GM12864 (cell line): ENCODE measurements around the gene MYH9.

Source experiments
- DNase-seq: peaks from one replicate; pipeline ENCODE4 v3.0.0-alpha.2; 2011; ENCODE audit warnings: low read depth
- H3K4me3 ChIP-seq: 2 replicates; pipeline ENCODE4 v1.5.1; 2011; ENCODE audit warnings: mild to moderate bottlenecking, low read depth, low read length, control low read depth
- TF ChIP-seq, protein P1 (sequence below): IDR thresholded peaks from 2 replicates; pipeline ENCODE4 v1.5.1; 2011; ENCODE audit warnings: low read depth, mild to moderate bottlenecking, moderate library complexity, low read length, control low read depth, inconsistent platforms; ENCODE audit errors: missing control alignments

Gene MYH9

DNA sequence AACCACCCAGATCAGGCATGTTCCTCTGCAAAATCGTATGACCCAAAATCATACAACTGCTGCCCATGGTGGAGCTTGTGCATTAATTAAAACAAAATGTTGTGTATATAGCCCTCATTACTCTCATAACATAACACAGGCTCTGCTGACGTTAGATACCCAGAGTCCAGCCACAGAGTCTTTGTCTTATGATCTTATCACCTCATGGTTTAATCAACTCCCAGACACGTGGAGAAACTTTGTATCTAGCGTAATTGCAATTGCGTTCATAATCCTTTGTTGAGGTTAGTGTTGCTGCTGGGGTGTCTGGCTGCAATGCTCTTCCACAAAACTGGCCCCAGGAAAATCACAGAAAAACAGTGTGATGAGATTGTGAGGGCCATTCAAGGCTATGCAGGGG lies 139.8 kb downstream of the MYH9 start:
- no peak for DNase-seq
- no peak overlapping the region for H3K4me3 ChIP-seq
- TF ChIP-seq, protein P1, sequence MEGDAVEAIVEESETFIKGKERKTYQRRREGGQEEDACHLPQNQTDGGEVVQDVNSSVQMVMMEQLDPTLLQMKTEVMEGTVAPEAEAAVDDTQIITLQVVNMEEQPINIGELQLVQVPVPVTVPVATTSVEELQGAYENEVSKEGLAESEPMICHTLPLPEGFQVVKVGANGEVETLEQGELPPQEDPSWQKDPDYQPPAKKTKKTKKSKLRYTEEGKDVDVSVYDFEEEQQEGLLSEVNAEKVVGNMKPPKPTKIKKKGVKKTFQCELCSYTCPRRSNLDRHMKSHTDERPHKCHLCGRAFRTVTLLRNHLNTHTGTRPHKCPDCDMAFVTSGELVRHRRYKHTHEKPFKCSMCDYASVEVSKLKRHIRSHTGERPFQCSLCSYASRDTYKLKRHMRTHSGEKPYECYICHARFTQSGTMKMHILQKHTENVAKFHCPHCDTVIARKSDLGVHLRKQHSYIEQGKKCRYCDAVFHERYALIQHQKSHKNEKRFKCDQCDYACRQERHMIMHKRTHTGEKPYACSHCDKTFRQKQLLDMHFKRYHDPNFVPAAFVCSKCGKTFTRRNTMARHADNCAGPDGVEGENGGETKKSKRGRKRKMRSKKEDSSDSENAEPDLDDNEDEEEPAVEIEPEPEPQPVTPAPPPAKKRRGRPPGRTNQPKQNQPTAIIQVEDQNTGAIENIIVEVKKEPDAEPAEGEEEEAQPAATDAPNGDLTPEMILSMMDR = no peak

DNA sequence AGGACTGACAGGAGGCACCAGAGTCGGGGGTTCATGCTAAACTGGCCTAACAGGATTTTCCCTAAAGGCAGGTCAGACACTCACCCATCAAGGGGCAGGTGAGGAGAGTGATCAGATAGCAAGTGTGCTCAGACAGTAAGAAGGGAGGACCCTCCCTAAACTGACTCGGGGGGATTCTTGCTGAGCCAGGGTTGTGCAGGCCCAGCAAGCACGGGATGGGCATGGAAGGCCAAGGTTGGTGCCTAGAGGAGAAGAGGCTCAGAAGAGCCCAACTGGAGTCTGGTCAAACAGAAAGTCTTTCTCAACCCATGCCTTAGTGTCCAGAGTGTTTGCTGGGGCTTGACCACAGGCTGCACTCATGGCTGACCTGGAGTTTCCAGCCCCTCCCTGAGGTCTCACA lies 141.0 kb downstream of the MYH9 start:
- H3K4me3 ChIP-seq = no peak overlapping the region
- TF ChIP-seq, protein P1 = no peak
- no peak for DNase-seq

DNA sequence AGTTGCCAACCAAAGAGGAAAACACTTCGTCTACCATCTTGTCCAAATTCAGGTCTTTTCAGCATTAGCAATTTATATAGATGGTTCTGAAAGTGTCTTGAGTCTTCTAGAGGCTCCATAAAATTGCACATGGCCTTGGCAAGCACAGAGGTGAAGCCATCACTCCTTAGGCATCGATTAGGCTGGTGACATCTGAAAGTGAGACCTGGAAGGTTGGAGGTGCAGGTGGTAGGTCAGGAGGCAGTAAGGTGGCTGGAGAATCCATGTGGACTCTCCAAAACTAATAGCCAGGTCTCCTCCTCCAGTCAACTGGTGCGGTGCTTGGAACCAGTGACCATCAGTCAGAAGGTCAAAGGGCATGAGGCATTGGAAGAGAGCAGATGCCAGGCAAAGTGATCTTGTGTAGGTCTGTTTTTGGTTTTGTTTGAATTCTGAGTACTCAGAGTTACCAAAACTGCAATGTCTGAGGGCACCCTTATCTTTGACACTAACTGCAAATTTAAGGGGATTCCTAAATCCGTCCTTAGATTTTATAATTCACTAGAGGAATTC lies 141.9 kb downstream of the MYH9 start:
- DNase-seq = no peak

DNA sequence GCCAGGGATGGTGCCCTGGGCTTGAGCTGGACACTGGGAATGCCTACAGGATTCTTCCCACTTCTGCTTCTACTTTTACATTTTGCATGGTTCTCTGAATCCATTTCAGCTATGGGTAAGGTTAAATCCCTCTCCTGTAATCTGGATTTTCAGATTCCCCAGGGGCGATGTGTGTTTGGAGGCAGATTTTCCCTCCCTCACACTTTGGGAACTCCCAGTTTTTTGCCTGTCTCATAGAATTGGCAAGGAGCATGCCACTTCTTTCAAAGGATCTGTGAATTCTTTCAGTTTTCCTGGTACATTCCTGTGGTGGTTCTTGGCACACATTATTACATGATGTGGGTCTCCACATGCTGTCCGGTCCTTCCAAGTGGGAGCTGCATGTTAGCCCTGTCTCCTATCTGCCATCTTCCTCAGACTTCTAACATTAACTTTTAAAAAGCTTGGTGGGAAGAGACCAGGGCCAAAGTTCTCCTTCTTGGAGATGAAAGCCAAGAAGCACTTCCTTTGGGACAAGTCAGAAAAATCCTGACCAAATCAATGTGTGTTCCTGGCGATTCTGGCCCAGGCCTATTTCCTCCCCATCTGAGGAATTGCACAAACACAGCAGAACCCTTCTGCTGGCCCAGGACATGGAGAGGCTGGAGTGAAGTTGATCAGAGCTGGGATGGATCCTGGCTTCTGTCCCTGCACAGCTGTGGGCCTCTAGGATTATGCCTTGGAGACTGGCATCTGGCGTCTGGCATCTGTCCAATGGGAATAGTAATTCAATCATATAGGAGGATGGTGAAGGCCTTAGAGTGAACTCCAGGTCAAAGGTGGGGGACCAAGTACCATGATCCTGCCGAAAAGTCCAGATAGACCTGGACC lies 143.0 kb downstream of the MYH9 start:
- no peak for DNase-seq
- TF ChIP-seq, protein P1 = no peak
- H3K4me3 ChIP-seq = no peak overlapping the region

More for the DNA sequence above, 141.9 kb downstream of the MYH9 start:
- H3K4me3 ChIP-seq = no peak overlapping the region
- TF ChIP-seq, protein P1 = no peak

DNA sequence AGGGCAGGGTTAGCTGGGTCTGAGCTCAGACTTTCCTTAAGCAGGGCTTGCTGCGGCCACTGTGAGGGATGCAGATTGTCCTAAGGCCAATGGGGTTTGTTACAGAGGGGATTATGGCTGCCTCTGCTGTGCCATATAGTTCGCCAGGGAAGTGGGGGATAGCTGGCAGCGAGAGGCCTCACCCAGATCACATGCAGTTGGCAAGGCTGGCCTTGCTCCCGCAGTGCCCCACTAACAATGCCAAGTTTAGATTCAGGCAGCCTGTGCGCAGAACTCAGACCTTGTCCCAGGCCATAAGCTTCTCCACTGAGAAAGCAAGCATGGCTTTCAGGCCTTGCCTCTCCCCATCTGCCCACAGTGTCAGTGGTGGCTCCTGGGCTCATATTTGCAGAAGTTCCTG lies 143.8 kb downstream of the MYH9 start:
- no peak for DNase-seq
- no peak overlapping the region for H3K4me3 ChIP-seq
- TF ChIP-seq, protein P1 = no peak

DNA sequence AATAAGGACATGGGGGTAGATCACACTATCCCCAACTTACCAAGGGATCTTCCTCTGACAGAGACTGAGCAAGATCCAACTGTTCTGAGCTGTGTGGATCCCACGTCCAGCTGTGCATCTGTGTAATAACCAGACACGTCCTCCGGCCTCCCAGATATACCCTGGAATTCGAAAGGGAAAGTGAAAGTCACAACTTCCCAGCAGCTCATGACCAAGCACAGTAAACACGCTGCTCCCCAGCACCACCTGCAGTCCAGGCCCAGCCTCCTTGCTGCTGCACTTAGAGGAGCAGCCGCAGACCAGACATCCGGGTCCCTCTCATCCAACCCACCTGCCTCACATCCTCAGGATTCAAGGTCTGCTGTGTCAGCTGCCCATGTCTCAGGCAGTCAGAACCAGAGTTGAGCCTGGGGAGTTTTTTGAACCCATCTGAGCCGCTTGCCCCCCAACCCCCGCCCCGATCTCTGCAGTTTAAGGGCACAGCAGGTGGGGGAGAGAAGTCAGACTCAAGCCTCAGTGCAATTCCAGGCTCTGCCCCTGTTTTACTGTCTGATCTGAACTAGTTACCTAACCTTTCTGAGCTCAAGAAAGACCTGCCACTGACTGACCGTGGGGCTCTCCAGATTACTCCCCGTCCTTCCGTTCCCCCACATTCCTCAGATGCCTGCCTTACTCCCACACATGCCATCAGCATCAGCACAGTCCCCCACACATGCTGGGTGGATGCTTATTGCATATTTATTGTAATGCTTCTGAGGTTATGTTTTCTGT lies 148.2 kb downstream of the MYH9 start, which contains the start of gene APOL2:
APOL2 (minus strand) TSS at position 127 of the 771 bp plus-strand sequence. CDS start 6,365 bp downstream, outside the sequence.
- peak within 1 kb of the TSS; percentile 77 for H3K4me3 ChIP-seq
- TF ChIP-seq, protein P1 = peak; percentile 73
- peak; percentile 67 for DNase-seq
